Neuronal stem cell (in vitro differentiated cells): Measurements from ENCODE around the gene GARIN5B.

ENCODE experiments used
- DNase-seq: peaks from one replicate; pipeline ENCODE4 v3.0.0-alpha.2; 2013; ENCODE audit warnings: low spot score
- H2AFZ ChIP-seq: one replicate; pipeline ENCODE4 v1.6.1; 2013; ENCODE audit warnings: mild to moderate bottlenecking, low read length, inconsistent platforms
- H2AK5ac ChIP-seq: 2 replicates; pipeline ENCODE4 v1.6.1; 2013; ENCODE audit warnings: low read depth, mild to moderate bottlenecking, inconsistent platforms, low read length, moderate library complexity, mixed read lengths
- H2BK120ac ChIP-seq: 2 replicates; pipeline ENCODE4 v1.6.1; 2013; ENCODE audit warnings: low read depth, mild to moderate bottlenecking, inconsistent platforms, low read length, moderate library complexity, mixed read lengths
- H2BK12ac ChIP-seq: one replicate; pipeline ENCODE4 v1.6.1; 2013; ENCODE audit warnings: low read length, inconsistent platforms
- H2BK15ac ChIP-seq: 2 replicates; pipeline ENCODE4 v1.6.1; 2013; ENCODE audit warnings: mild to moderate bottlenecking, low read length, inconsistent platforms, mixed read lengths
- H2BK5ac ChIP-seq: one replicate; pipeline ENCODE4 v1.6.1; 2013; ENCODE audit warnings: inconsistent platforms, mild to moderate bottlenecking, low read length, moderate library complexity
- H3K14ac ChIP-seq: one replicate; pipeline ENCODE4 v1.6.1; 2013; ENCODE audit warnings: low read length, inconsistent platforms
- H3K18ac ChIP-seq: 2 replicates; pipeline ENCODE4 v1.6.1; 2013; ENCODE audit warnings: low read length, inconsistent platforms
- H3K23ac ChIP-seq: 2 replicates; pipeline ENCODE4 v1.6.1; 2013; ENCODE audit warnings: low read depth, mild to moderate bottlenecking, mixed read lengths, low read length, inconsistent platforms; ENCODE audit not compliant: poor library complexity
- H3K27ac ChIP-seq: replicated peaks from 3 replicates; pipeline ENCODE4 v1.5.1; 2013; ENCODE audit warnings: low read length, inconsistent platforms
- H3K27me3 ChIP-seq, 3 experiments: 2 replicates each; pipeline ENCODE4 v1.6.1; 2013; ENCODE audit warnings: low read length in 3 of 3, mild to moderate bottlenecking in 2 of 3, inconsistent platforms in 1 of 3, low read depth in 1 of 3, mixed read lengths in 1 of 3, moderate library complexity in 1 of 3; ENCODE audit not compliant: control insufficient read depth in 3 of 3, insufficient read depth in 3 of 3
- H3K36me3 ChIP-seq, 2 donors: replicated peaks in 1 of 2; 2 replicates each; pipeline ENCODE4 v1.6.1; 2013; ENCODE audit warnings: low read length in 2 of 2; ENCODE audit not compliant: control insufficient read depth in 2 of 2, insufficient read depth in 2 of 2
- H3K4ac ChIP-seq: 2 replicates; pipeline ENCODE4 v1.6.1; 2013; ENCODE audit warnings: inconsistent platforms, mild to moderate bottlenecking, low read length, moderate library complexity
- H3K4me1 ChIP-seq, 2 donors: 1 replicate in 1 of 2; 2 replicates in 1 of 2; pipeline ENCODE4 v1.6.1; 2013; ENCODE audit warnings: low read length in 2 of 2, low read depth in 1 of 2; ENCODE audit not compliant: control insufficient read depth in 2 of 2, insufficient read depth in 1 of 2
- H3K4me2 ChIP-seq: one replicate; pipeline ENCODE4 v1.6.1; 2013; ENCODE audit warnings: mild to moderate bottlenecking, low read length, inconsistent platforms; ENCODE audit not compliant: insufficient read depth, poor library complexity, severe bottlenecking
- H3K4me3 ChIP-seq, 2 donors: 2 replicates each; pipeline ENCODE4 v1.5.1; 2013; ENCODE audit warnings: low read length in 2 of 2, mild to moderate bottlenecking in 2 of 2, inconsistent platforms in 1 of 2, moderate library complexity in 1 of 2
- H3K79me1 ChIP-seq: one replicate; pipeline ENCODE4 v1.6.1; 2013; ENCODE audit warnings: low read depth, mild to moderate bottlenecking, inconsistent platforms, low read length, moderate library complexity
- H3K9ac ChIP-seq: one replicate; pipeline ENCODE4 v1.6.1; 2013; ENCODE audit warnings: mild to moderate bottlenecking, low read depth, low read length, inconsistent platforms; ENCODE audit not compliant: poor library complexity
- H3K9me3 ChIP-seq, 2 donors: replicated peaks in 1 of 2; 2 replicates each; pipeline versions ENCODE3 to v1.6.1; 2013; ENCODE audit warnings: low read length in 2 of 2, mild to moderate bottlenecking in 2 of 2, inconsistent platforms in 1 of 2, low read depth in 1 of 2, mixed read lengths in 1 of 2, moderate library complexity in 1 of 2; ENCODE audit not compliant: control insufficient read depth in 2 of 2, insufficient read depth in 1 of 2
- H4K8ac ChIP-seq: one replicate; pipeline ENCODE4 v1.6.1; 2013; ENCODE audit warnings: low read depth, mild to moderate bottlenecking, inconsistent platforms, low read length, moderate library complexity
- H4K91ac ChIP-seq: one replicate; pipeline ENCODE4 v1.6.1; 2013; ENCODE audit warnings: low read length, low read depth, mild to moderate bottlenecking, inconsistent platforms; ENCODE audit not compliant: poor library complexity
- WGBS, 2 donors: extraction: QIAGEN DNeasy Blood & Tissue Kit; methylation state at CpG; one replicate each; pipeline ENCODE4 v1.1.7; 2013; ENCODE audit warnings: missing lambda C conversion rate in 2 of 2, mixed read lengths in 1 of 2; ENCODE audit not compliant: insufficient read length in 2 of 2, insufficient replicate concordance in 1 of 2; ENCODE audit errors: extremely low coverage in 2 of 2; 5-methylcytosine and 5-hydroxymethylcytosine counted together

GARIN5B gene

DNA sequence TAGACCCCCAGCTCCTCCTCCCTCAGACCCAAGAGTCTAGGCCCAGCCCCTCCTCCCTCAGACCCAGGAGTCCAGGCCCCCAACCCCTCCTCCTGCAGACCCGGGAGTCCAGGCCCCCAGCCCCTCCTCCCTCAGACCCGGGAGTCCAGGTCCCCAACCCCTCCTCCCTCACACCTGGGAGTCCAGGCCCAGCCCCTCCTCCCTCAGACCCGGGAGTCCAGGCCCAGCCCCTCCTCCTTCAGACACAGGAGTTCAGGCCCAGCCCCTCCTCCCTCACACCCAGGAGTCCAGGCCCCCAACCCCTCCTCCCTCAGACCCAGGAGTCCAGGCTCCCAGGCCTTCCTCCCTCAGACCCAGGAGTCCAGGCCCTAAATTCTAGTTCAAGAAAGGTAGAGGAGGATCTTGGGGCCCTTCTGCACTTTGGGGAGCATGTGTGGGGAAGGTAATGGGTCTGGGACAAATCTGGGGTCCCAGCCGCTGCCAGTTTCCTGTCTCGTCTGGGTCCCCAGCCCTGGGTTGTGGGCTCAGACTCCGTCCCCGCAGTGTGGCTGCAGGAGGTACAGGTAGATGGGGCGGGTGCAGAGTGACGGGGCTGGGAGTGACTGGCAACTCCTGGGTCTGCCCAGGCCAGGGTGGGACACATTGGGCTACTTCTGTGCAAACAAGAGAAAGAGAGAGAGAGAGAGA is 10.4 kb upstream of the GARIN5B start:
- Histone ChIP-seq H3K18ac (no peak overlapping the region), H2BK120ac (no peak overlapping the region), H3K14ac (no peak overlapping the region), H3K27ac (no peak overlapping the region), H3K4me3 (no peak overlapping the region), H3K27me3 (peaks cover 8 to 43% (median 23%) of the 10 kb centered on the region in 3 experiments), H2BK15ac (peak overlapping the region; percentile 93), H2AFZ (peak overlapping the region; percentile 87), H4K91ac (no peak overlapping the region), H3K9me3 (no peaks in the 10 kb centered on the region), H3K23ac (peak overlapping the region; percentile 39), H2BK12ac (no peak overlapping the region), H4K8ac (no peak overlapping the region), H3K4me2 (no peak overlapping the region), H2BK5ac (peak overlapping the region; percentile 1), H2AK5ac (peak overlapping the region; percentile 94), H3K9ac (no peak overlapping the region), H3K4ac (no peak overlapping the region), H3K36me3 (no peaks in the 10 kb centered on the region), H3K79me1 (no peaks in the 10 kb centered on the region), H3K4me1 (peaks cover 41 to 47% of the 10 kb centered on the region in 2 donors)
- no peak for DNase-seq
- no CpG with 5 or more reads among the region's 9 CpGs for WGBS, 2 donors

DNA sequence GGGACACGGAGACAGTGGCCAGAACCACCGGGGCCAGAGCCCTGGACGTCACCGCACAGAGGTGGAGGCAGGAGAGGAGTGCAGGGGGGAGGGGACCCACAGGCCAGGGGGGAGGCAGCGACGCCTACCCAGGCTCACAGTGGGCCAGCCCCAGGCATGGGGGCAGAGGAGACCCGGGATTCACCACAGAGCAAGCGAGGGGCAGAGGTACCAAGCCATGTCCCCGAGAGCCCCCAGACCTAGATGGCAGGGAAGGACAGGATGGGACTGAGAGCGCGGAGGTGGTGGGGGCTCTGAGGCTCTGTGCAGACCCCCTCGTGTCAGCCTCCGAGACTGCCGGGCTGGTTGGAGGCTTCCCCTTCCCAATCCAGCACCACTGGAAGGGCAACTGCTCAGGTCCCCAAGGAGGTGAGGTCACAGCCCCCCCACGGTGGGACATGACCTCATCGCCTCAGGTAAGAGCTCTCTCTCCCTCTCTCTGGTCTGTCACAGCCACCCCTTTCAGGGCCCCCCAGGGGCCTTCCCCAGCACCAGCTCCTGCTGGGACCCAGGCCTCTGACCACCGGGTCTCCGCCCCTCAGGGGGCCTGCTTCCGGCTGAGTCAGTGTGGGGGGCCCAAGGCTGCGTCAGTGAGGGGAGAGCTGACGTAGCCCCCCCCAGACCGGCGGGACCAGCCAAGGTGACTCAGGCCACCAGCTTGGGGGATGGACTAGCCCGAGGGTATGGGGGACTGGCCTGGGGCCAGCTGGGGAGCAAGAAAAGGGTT is 9.4 kb upstream of the GARIN5B start:
- Histone ChIP-seq H3K4me2 (no peak overlapping the region), H3K18ac (peak overlapping the region; percentile 80), H3K23ac (peak overlapping the region; percentile 91), H4K91ac (no peak overlapping the region), H3K36me3 (no peaks in the 10 kb centered on the region), H3K14ac (peak overlapping the region; percentile 14), H3K4me3 (no peak overlapping the region), H3K4me1 (peaks cover 35 to 41% of the 10 kb centered on the region in 2 donors), H3K27ac (no peak overlapping the region), H2AK5ac (peak overlapping the region; percentile 94), H3K9ac (no peak overlapping the region), H4K8ac (no peak overlapping the region), H3K27me3 (peaks cover 8 to 39% (median 26%) of the 10 kb centered on the region in 3 experiments), H2BK15ac (peak overlapping the region; percentile 49), H3K79me1 (no peaks in the 10 kb centered on the region), H2AFZ (no peak overlapping the region), H2BK120ac (peak overlapping the region; percentile 94), H3K9me3 (no peaks in the 10 kb centered on the region), H2BK5ac (no peak overlapping the region), H3K4ac (peak overlapping the region; percentile 23), H2BK12ac (peak overlapping the region; percentile 46)
- WGBS, 2 donors: no CpG with 5 or more reads among the region's 24 CpGs
- no peak for DNase-seq

DNA sequence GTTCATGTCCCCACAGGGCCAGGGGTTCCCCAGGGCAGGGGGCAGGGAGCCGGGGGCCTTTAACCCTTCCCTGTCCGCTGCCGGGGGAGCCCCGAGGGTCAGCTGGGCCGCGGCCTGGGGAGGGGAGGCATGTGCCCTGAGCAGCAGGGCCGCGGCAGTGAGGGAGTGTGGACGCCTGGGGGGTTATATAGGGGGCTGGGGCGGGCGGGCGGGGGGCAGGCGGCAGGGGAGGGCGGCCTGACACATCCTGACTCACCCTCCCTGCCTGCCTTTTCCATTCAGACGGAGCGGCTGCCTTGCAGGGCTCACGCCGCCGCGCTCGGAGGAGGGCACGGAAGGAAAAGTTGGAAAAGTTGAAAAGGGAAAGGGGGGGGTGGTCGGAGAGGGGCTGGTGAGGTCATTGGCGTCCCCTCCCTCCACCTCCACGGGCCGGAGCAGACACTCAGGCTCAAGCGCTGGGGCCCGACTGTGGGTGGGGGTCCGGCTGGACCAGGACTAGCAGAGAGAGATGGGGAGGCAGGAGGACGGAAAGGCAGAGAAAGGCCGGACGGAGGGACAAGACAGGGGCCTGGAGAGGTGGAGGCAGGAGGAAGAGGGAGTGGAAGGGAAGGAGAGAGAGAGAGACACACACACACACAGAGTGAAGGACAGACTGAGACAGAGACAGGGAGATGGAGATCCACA is 7.4 kb upstream of the GARIN5B start, which contains the start of gene IL11:
Gene IL11, minus strand, starts transcription at position 159 of the 684 bp plus-strand sequence. Its CDS starts 153 bp downstream, at position 6.
- H3K4me2 ChIP-seq: peak within 1 kb of the TSS; percentile 83

More for the DNA sequence above, 7.4 kb upstream of the GARIN5B start, which contains the start of gene IL11:
- WGBS, 2 donors: no CpG with 5 or more reads among the region's 32 CpGs
- Histone ChIP-seq H3K27ac (no peak within 1 kb of the TSS), H3K23ac (peak within 1 kb of the TSS; percentile 65), H2BK15ac (peak within 1 kb of the TSS; percentile 99), H3K27me3 (peaks cover 8 to 38% (median 26%) of the 10 kb centered on the region in 3 experiments), H3K9me3 (no peaks in the 10 kb centered on the region), H3K9ac (peak within 1 kb of the TSS; percentile 70), H2BK5ac (peak within 1 kb of the TSS; percentile 35), H3K4me3 (peak within 1 kb of the TSS; percentile 40 to 79), H3K14ac (no peak within 1 kb of the TSS), H4K8ac (no peak within 1 kb of the TSS), H2AFZ (peak within 1 kb of the TSS; percentile 97), H4K91ac (no peak within 1 kb of the TSS), H2BK120ac (peak within 1 kb of the TSS; percentile 96), H3K4me1 (peaks cover 23 to 28% of the 10 kb centered on the region in 2 donors), H2AK5ac (peak within 1 kb of the TSS; percentile 94), H2BK12ac (peak within 1 kb of the TSS; percentile 49), H3K18ac (peak within 1 kb of the TSS; percentile 94), H3K36me3 (no peaks in the 10 kb centered on the region), H3K4ac (no peak within 1 kb of the TSS), H3K79me1 (no peaks in the 10 kb centered on the region)
- no peak for DNase-seq
